SK-N-SH (cell line): Measurements from ENCODE around the gene TKTL1. TPM values are rescaled to one million over a fixed set of nuclear protein-coding genes. Genes with fewer than 3 reads are reported as not detected.
"Not testable (repeated sequence)": the region's sequence is repeated elsewhere in the genome, so short reads cannot be mapped to it uniquely, and the experiment has no call there.

ENCODE experiments used
- CTCF ChIA-PET: fragments of 300-600, 350-600 bp; formaldehyde crosslinking; extraction: SDS; loops from one replicate; lab custom pipeline; 2021; lab: Yijun Ruan, JAX
- POLR2A ChIA-PET: fragments of 350-600 bp; sonication (Branson Sonifier 250); formaldehyde crosslinking; extraction: SDS; loops from one replicate; lab custom pipeline; 2020; ENCODE audit warnings: antibody characterized with exemption, inconsistent platforms; lab: Yijun Ruan, JAX
- DNase-seq: peaks from one replicate; pipeline ENCODE4 v3.0.0; 2012
- H2AFZ ChIP-seq: fragments of 200-600 bp; sonication (generic); 2 replicates; pipeline ENCODE4 v1.8.1; 2016; ENCODE audit warnings: antibody characterized with exemption, mild to moderate bottlenecking, low read depth
- H3F3A ChIP-seq: fragments of 200-600 bp; sonication (generic); replicated peaks from 2 replicates; pipeline ENCODE3; 2016; ENCODE audit warnings: antibody characterized with exemption, mild to moderate bottlenecking; ENCODE audit not compliant: insufficient read depth
- H3K27ac ChIP-seq, 2 experiments: fragments of 200-500 bp in 1 of 2; fragments of 200-600 bp in 1 of 2; sonication (Bioruptor generic) in 1 of 2; sonication (generic), shearing (Covaris generic) in 1 of 2; 2 replicates each; pipeline versions ENCODE4 v1.5.1 to v1.6.1; 2014 to 2016; ENCODE audit warnings: low read depth in 2 of 2, inconsistent platforms in 1 of 2, low read length in 1 of 2, mild to moderate bottlenecking in 1 of 2, mixed read lengths in 1 of 2
- H3K27me3 ChIP-seq: fragments of 200-600 bp; sonication (generic), shearing (Covaris generic); 2 replicates; pipeline ENCODE4 v1.6.1; 2016; ENCODE audit warnings: mixed run types; ENCODE audit not compliant: insufficient read depth
- H3K36me3 ChIP-seq, 2 experiments: fragments of 200-500 bp in 1 of 2; fragments of 200-600 bp in 1 of 2; sonication (Bioruptor generic) in 1 of 2; sonication (generic) in 1 of 2; replicated peaks in 1 of 2; 2 replicates each; pipeline versions ENCODE3 to v1.5.1; 2014 to 2016; ENCODE audit warnings: low read length in 1 of 2, mild to moderate bottlenecking in 1 of 2; ENCODE audit not compliant: insufficient read depth in 2 of 2, control insufficient read depth in 1 of 2
- H3K4me1 ChIP-seq, 2 experiments: fragments of 200-500 bp in 1 of 2; fragments of 200-600 bp in 1 of 2; sonication (Bioruptor generic) in 1 of 2; sonication (generic), shearing (Covaris generic) in 1 of 2; 2 replicates each; pipeline versions ENCODE4 v1.5.1 to v1.6.1; 2014 to 2016; ENCODE audit warnings: low read depth in 1 of 2, low read length in 1 of 2, mixed run types in 1 of 2; ENCODE audit not compliant: insufficient read depth in 2 of 2, control insufficient read depth in 1 of 2
- H3K4me2 ChIP-seq: fragments of 200-600 bp; sonication (generic), shearing (Covaris generic); 2 replicates; pipeline ENCODE4 v1.6.1; 2017; ENCODE audit warnings: mixed run types
- H3K4me3 ChIP-seq, 2 experiments: fragments of 200-500 bp in 1 of 2; fragments of 200-600 bp in 1 of 2; sonication (Bioruptor generic) in 1 of 2; sonication (generic), shearing (Covaris generic) in 1 of 2; 2 replicates each; pipeline versions ENCODE4 v1.5.1 to v1.8.1; 2014 to 2016; ENCODE audit warnings: low read depth in 2 of 2, inconsistent platforms in 1 of 2, low read length in 1 of 2, mild to moderate bottlenecking in 1 of 2, mixed read lengths in 1 of 2, moderate library complexity in 1 of 2
- H3K79me2 ChIP-seq: fragments of 200-600 bp; sonication (generic); 2 replicates; pipeline ENCODE4 v1.8.1; 2017; ENCODE audit warnings: mild to moderate bottlenecking; ENCODE audit not compliant: insufficient read depth
- H3K9ac ChIP-seq: fragments of 200-600 bp; sonication (generic); 2 replicates; pipeline ENCODE4 v1.6.1; 2017; ENCODE audit warnings: mixed run types
- H3K9me2 ChIP-seq: fragments of 200-600 bp; sonication (generic); 2 replicates; pipeline ENCODE4 v1.6.1; 2017; ENCODE audit warnings: mixed run types
- H3K9me3 ChIP-seq: fragments of 200-600 bp; sonication (generic); 2 replicates; pipeline ENCODE4 v1.6.1; 2017; ENCODE audit warnings: mixed run types, mild to moderate bottlenecking, moderate library complexity
- H4K20me1 ChIP-seq: fragments of 200-600 bp; sonication (generic); 2 replicates; pipeline ENCODE4 v1.6.1; 2017; ENCODE audit warnings: mild to moderate bottlenecking, mixed run types; ENCODE audit not compliant: insufficient read depth
- WGBS: methylation state at CpG from one replicate; pipeline ENCODE4 v1.1.6; 2017; ENCODE audit warnings: low lambda C conversion rate; 5-methylcytosine and 5-hydroxymethylcytosine counted together
- polyA plus RNA-seq, 3 experiments: library from polyadenylated mRNA; depleted of rRNA; stranded (reverse); fragments of >200 nt; gene quantifications; 2 replicates each; pipeline ENCODE4 v1.2.3, GENCODE V29; 2012

TKTL1 gene
- polyA plus RNA-seq, 1 of the 3 experiments (the other 2 are of a cell fraction), result not detected

DNA sequence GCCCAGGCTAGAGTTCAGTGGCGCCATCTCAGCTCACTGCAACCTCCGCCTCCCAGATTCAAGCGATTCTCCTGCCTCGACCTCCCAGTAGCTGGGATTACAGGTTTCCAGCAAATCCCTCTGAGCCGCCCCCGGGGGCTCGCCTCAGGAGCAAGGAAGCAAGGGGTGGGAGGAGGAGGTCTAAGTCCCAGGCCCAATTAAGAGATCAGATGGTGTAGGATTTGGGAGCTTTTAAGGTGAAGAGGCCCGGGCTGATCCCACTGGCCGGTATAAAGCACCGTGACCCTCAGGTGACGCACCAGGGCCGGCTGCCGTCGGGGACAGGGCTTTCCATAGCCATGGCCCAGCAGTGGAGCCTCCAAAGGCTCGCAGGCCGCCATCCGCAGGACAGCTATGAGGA lies 38.3 kb upstream of the TKTL1 start, which contains the start of gene OPN1MW3:
Gene OPN1MW3, plus strand, starts transcription at position 301 of the 400 bp plus-strand sequence. Its CDS starts 38 bp downstream, at position 339.
- CTCF ChIA-PET, H3K9me2 ChIP-seq, H2AFZ ChIP-seq, H3K4me1 ChIP-seq, H4K20me1 ChIP-seq, H3K9me3 ChIP-seq, POLR2A ChIA-PET, H3K27ac ChIP-seq, H3K27me3 ChIP-seq, H3K4me2 ChIP-seq, DNase-seq, H3K4me3 ChIP-seq, H3K36me3 ChIP-seq, H3K9ac ChIP-seq, H3F3A ChIP-seq, H3K79me2 ChIP-seq: not testable (repeated sequence)
- WGBS, result no CpG with 5 or more reads among the region's 17 CpGs

DNA sequence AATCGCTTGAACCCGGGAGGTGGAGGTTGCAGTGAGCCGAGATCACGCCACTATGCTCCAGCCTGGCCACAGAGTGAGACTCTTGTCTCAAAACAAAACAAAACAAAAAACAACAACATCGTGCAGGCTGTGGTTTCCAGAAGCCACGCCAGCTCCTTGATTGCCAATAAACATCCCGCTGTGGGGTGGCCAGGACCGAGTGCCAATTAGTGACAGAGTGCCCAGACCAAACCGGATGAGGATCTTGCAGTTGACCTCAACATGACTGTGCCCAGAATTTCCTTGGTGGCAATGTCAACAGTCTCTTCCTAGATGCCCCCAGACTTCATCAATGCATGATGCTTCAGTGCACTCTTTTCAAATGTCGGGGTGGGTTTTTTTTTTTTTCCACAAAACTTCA lies 36.9 kb upstream of the TKTL1 start:
- H3K9me2 ChIP-seq, H4K20me1 ChIP-seq, H3K9ac ChIP-seq, H3F3A ChIP-seq, H3K27ac ChIP-seq, H3K4me1 ChIP-seq, H3K9me3 ChIP-seq, CTCF ChIA-PET, H2AFZ ChIP-seq, H3K4me3 ChIP-seq, POLR2A ChIA-PET, H3K4me2 ChIP-seq, H3K27me3 ChIP-seq, DNase-seq, H3K79me2 ChIP-seq, H3K36me3 ChIP-seq: not testable (repeated sequence)
- no CpG with 5 or more reads among the region's 10 CpGs for WGBS

DNA sequence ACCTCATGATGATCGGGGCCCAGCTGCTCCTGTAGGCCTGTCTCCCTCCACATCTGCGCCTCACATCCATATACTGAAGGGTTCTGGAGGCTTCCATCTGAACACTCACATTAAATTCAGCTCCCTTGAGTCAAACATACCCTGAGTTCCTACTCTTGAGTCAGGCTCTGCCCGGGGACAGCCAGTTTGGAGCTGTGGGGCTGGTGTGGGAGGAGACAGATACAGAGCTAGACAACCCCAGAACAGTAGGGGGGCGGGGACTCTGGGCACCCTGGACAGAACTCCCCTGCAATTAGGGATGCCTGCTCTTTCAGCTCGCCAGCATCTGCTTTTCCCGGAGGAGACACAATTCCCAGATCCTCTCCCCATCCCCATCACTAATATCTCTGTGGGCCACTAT lies 32.5 kb upstream of the TKTL1 start:
- WGBS, result no CpG with 5 or more reads among the region's 6 CpGs
- not testable (repeated sequence) for H2AFZ ChIP-seq, H3K4me2 ChIP-seq

DNA sequence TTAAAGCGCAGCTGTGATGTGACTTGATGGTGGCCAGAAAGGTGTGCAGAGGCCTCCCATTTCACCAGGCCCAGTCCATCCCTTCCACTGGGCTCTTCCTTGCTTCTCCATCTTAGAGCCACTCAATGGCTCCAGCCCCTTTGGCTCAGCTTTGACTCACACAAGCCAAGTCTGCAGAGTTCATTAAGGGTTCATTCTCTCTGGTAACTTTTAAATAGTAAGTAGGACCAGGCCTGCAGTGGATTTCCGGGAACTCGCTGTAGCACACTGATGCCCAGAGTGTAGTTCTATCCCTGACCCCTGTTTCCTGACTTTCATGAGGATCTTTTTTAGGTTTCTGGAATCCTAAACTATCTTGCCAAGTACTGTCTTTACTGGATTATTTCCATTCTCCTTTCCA lies 26.4 kb upstream of the TKTL1 start:
- H2AFZ ChIP-seq, H3K79me2 ChIP-seq, H3K27ac ChIP-seq, H3K4me2 ChIP-seq, H3K9ac ChIP-seq, H3K36me3 ChIP-seq, DNase-seq, H4K20me1 ChIP-seq, H3K4me1 ChIP-seq, CTCF ChIA-PET, H3K9me2 ChIP-seq, H3F3A ChIP-seq, H3K27me3 ChIP-seq, POLR2A ChIA-PET, H3K9me3 ChIP-seq, H3K4me3 ChIP-seq: not testable (repeated sequence)
- no CpG with 5 or more reads among the region's 3 CpGs for WGBS

More for the DNA sequence above, 32.5 kb upstream of the TKTL1 start:
- H3K4me3 ChIP-seq, H3K79me2 ChIP-seq, DNase-seq, H3K9ac ChIP-seq, H3K9me3 ChIP-seq, H3K36me3 ChIP-seq, CTCF ChIA-PET, H3F3A ChIP-seq, H3K27ac ChIP-seq, H3K9me2 ChIP-seq, H3K4me1 ChIP-seq, H3K27me3 ChIP-seq, POLR2A ChIA-PET, H4K20me1 ChIP-seq: not testable (repeated sequence)

DNA sequence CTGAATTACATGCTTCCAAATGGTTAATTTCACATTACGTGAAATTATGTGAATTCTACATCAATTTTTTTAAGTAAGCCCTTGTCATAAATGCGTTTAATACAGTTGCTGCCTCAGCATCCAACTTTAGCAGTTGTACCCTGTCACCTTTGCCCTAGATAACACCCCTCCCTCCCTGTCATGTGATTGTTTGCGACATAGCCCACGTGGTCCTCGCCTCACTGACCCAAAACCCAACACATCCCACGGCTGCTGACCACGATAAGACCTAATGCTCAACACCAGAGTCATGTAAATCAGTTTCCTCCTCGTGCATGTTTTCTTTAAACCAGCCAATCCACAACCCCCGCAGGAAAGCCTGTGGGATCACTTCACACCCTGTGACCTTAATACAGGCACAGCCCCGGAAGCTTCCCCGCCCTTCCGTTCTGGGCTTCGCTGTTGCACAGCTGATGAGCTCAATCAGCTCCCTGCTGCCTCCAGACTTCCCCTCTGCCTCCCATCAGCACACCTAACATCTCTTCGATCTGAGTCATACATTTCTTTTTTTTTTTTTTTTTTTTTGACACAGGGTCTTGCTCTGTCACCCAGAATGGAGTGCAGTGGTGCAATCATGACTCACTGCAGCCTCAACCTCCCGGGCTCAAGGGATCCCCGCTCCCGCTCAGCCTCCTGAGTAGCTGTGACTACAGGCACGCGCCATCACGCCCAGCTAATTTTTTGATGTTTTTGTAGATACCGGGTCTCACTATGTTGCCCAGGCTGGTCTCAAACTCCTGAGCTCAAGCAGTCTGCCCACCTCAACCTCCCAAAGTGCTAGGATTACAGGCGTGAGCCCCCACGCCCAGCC lies 10.9 kb upstream of the TKTL1 start:
- no CpG with 5 or more reads among the region's 23 CpGs for WGBS
- H3K4me2 ChIP-seq, H3K9ac ChIP-seq, H3K9me2 ChIP-seq, H3K9me3 ChIP-seq, H2AFZ ChIP-seq, H3K79me2 ChIP-seq, H3K27me3 ChIP-seq, H3K27ac ChIP-seq, H3K36me3 ChIP-seq, POLR2A ChIA-PET, H3F3A ChIP-seq, H4K20me1 ChIP-seq, H3K4me3 ChIP-seq, H3K4me1 ChIP-seq, CTCF ChIA-PET, DNase-seq: not testable (repeated sequence)

DNA sequence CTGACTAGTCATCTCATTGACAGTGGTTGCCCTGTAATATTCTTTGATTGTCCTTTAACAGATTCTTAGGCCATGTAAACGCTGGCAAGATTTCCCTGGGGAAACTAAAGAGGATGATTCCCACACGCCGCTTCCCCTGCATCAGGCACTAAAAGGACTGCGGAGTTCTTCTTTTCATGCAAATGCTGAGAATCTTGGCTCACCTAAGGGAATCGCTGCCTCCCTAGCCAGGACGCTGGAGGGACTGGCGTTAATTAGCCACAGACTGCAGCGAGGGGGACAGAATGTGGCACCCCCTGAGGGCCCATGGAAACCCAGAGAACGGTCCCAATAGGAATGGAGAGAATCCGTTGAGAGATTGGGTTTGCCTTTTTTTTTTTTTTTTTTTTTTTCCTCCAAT lies 9.2 kb upstream of the TKTL1 start:
- H3F3A ChIP-seq, H3K9me3 ChIP-seq, POLR2A ChIA-PET, H3K4me2 ChIP-seq, DNase-seq, H3K4me1 ChIP-seq, H3K9ac ChIP-seq, H2AFZ ChIP-seq, H3K79me2 ChIP-seq, H3K36me3 ChIP-seq, H4K20me1 ChIP-seq, H3K4me3 ChIP-seq, H3K27me3 ChIP-seq, H3K9me2 ChIP-seq, H3K27ac ChIP-seq, CTCF ChIA-PET: not testable (repeated sequence)
- no CpG with 5 or more reads among the region's 10 CpGs for WGBS
